B cell (primary cell): ENCODE data around the gene RNU5B-1.

ENCODE experiments used
- EZH2 ChIP-seq: IDR thresholded peaks from 2 replicates; pipeline ENCODE4 v1.6.1; 2012; ENCODE audit warnings: borderline replicate concordance, low read depth, mild to moderate bottlenecking, moderate library complexity, low read length; ENCODE audit not compliant: insufficient read depth, poor library complexity, severe bottlenecking
- TF ChIP-seq, protein P1 (sequence below): fragments of 200-600 bp; IDR thresholded peaks from one replicate; pipeline ENCODE4 v1.8.0; 2022; ENCODE audit warnings: antibody characterized with exemption, mild to moderate bottlenecking

DNA sequence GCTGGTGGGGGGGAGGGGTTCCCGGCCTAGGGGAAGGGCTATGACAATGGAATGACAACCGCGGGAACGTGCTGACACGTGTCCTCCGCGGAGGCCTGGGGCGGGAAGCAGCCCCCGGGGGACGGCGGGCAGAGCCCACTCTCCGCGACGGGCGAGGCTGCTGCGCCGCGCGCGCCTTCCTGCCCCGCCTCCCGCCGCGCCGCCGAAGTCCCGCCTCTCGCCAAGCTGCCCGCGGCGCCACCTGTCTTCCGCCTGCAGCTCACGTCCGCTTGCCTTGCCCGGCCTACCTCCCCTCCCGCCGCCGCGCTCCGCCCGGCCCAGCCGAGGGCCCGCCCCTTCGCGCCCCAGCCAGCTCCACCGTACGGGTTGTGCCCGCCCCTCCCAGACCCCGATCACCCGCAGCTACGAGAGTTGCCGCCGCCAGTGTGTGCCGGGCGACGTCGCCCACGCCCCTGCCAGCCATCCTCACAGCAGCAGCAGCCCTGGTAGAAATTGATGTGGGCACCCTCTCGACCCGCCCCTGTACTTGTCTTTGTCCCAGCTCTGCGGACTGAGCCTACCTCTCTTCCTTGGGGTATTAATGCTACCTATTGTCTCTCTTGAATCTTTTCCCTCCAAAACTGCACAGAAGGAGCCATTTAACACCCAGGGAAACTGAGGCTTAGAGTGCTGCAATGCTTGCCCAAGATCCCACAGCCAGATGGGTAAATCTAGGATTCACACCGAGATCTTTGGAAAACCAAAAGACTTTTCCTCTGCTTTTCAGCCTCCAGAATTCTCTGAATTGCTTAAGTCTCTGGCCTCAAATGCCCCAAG, 17.6 kb upstream of the RNU5B-1 start, which contains the start of gene PARP16:
- TF ChIP-seq, protein P1, sequence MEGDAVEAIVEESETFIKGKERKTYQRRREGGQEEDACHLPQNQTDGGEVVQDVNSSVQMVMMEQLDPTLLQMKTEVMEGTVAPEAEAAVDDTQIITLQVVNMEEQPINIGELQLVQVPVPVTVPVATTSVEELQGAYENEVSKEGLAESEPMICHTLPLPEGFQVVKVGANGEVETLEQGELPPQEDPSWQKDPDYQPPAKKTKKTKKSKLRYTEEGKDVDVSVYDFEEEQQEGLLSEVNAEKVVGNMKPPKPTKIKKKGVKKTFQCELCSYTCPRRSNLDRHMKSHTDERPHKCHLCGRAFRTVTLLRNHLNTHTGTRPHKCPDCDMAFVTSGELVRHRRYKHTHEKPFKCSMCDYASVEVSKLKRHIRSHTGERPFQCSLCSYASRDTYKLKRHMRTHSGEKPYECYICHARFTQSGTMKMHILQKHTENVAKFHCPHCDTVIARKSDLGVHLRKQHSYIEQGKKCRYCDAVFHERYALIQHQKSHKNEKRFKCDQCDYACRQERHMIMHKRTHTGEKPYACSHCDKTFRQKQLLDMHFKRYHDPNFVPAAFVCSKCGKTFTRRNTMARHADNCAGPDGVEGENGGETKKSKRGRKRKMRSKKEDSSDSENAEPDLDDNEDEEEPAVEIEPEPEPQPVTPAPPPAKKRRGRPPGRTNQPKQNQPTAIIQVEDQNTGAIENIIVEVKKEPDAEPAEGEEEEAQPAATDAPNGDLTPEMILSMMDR = no peak
- no peak for TF ChIP-seq EZH2
